DMS 273 (cell line): ENCODE measurements around the gene ACACB.
"Not testable (repeated sequence)": the region's sequence is repeated elsewhere in the genome, so short reads cannot be mapped to it uniquely, and the experiment has no call there.

Experiments used
- DNase-seq: peaks from one replicate; lab custom pipeline; 2025; ENCODE audit not compliant: unreplicated experiment; lab: John Stamatoyannopoulos, UW

The ACACB gene

GRCh38 chr12:109139360-109139759, 23.0 kb downstream of the ACACB start:
- DNase-seq = no peak

GRCh38 chr12:109139791-109140190, 23.4 kb downstream of the ACACB start:
- DNase-seq = no peak

- no peak for DNase-seq
Measured at GRCh38 chr12:109140560-109140959, 24.2 kb downstream of the ACACB start.

GRCh38 chr12:109144224-109144623, 27.8 kb downstream of the ACACB start:
- no peak for DNase-seq

GRCh38 chr12:109147126-109147525, 30.7 kb downstream of the ACACB start:
- DNase-seq = not testable (repeated sequence)

- no peak for DNase-seq
Measured at GRCh38 chr12:109147954-109148353, 31.6 kb downstream of the ACACB start.

GRCh38 chr12:109150124-109150640, 33.8 kb downstream of the ACACB start:
- DNase-seq = no peak

- DNase-seq = no peak
Measured at GRCh38 chr12:109151457-109151856, 35.1 kb downstream of the ACACB start.

GRCh38 chr12:109153821-109154441, 37.5 kb downstream of the ACACB start:
- no peak for DNase-seq

GRCh38 chr12:109154451-109155438, 38.4 kb downstream of the ACACB start:
- DNase-seq = peak; percentile 84

- no peak for DNase-seq
Measured at GRCh38 chr12:109156036-109156435, 39.6 kb downstream of the ACACB start.

GRCh38 chr12:109156586-109156985, 40.2 kb downstream of the ACACB start:
- no peak for DNase-seq

GRCh38 chr12:109157986-109158385, 41.6 kb downstream of the ACACB start:
- no peak for DNase-seq

- DNase-seq = no peak
Measured at GRCh38 chr12:109160433-109160832, 44.0 kb downstream of the ACACB start.

- DNase-seq = no peak
Measured at GRCh38 chr12:109160873-109161272, 44.5 kb downstream of the ACACB start.

- DNase-seq = no peak
Measured at GRCh38 chr12:109162551-109162950, 46.2 kb downstream of the ACACB start.

GRCh38 chr12:109163167-109163566, 46.8 kb downstream of the ACACB start:
- DNase-seq = no peak

- no peak for DNase-seq
Measured at GRCh38 chr12:109165599-109165998, 49.2 kb downstream of the ACACB start.

- no peak for DNase-seq
Measured at GRCh38 chr12:109166371-109166770, 50.0 kb downstream of the ACACB start.

GRCh38 chr12:109167781-109168180, 51.4 kb downstream of the ACACB start:
- no peak for DNase-seq

- no peak for DNase-seq
Measured at GRCh38 chr12:109169262-109169661, 52.9 kb downstream of the ACACB start.

GRCh38 chr12:109169686-109170085, 53.3 kb downstream of the ACACB start:
- no peak for DNase-seq
